Epithelial cell of proximal tubule (primary cell): Measurements from ENCODE around the gene PROB1. TPM values are rescaled to one million over a fixed set of nuclear protein-coding genes. Genes with fewer than 3 reads are reported as not detected.

ENCODE experiments used
- DNase-seq: peaks from one replicate; pipeline ENCODE4 v3.0.0-alpha.2; 2011; ENCODE audit warnings: low read depth
- H3K4me3 ChIP-seq: 2 replicates; pipeline ENCODE4 v1.5.1; 2011; ENCODE audit warnings: low read depth, mild to moderate bottlenecking, low read length
- total RNA-seq: library from RNA; depleted of rRNA; stranded (reverse); fragments of >200 nt; gene quantifications from 2 replicates; pipeline ENCODE4 v1.2.3, GENCODE V29; 2015
- TF ChIP-seq, protein P1 (sequence below): conservative IDR thresholded peaks from 2 replicates; pipeline ENCODE4 v1.5.1; 2012; ENCODE audit warnings: low read depth, mild to moderate bottlenecking, low read length

The PROB1 gene
- total RNA-seq, 1 donor from 2014 or later = 2.7 TPM

DNA sequence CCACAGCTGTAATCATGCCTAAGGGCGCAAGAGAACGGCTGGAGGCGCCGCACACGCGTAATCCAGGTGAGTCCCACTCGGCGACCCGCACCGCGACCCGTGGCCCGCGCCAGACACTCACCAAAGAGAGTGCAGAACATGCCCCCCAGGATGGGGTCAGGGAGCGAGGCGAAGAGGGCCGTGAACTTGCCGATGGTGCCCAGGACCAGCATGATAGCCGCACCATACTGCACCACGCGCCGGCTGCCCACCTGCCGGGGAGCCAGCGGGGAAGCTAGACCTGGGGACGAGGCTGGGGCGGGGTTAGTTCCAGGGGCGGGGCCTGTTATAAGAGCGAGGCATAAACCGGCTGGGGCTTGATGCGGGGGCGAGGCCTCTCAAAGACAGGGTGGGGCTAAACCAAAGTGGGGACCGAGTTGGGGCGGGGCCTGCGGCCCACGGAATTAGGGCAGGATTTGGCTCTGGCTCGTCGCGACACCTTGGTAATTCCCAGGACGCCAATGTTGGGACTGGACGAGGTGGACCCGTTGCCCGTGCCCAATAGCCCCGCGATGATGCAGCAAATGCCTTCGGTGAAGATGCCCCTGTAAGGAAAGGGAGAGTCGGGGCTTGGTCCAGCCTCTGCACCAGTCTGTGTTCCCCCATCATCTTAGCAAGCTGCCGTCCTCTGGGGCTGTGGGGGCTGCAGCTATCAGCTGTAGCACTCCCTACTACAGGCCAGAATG, 16.6 kb downstream of the PROB1 start:
- TF ChIP-seq, protein P1, sequence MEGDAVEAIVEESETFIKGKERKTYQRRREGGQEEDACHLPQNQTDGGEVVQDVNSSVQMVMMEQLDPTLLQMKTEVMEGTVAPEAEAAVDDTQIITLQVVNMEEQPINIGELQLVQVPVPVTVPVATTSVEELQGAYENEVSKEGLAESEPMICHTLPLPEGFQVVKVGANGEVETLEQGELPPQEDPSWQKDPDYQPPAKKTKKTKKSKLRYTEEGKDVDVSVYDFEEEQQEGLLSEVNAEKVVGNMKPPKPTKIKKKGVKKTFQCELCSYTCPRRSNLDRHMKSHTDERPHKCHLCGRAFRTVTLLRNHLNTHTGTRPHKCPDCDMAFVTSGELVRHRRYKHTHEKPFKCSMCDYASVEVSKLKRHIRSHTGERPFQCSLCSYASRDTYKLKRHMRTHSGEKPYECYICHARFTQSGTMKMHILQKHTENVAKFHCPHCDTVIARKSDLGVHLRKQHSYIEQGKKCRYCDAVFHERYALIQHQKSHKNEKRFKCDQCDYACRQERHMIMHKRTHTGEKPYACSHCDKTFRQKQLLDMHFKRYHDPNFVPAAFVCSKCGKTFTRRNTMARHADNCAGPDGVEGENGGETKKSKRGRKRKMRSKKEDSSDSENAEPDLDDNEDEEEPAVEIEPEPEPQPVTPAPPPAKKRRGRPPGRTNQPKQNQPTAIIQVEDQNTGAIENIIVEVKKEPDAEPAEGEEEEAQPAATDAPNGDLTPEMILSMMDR = no peak
- no peak for DNase-seq
- no peak overlapping the region for H3K4me3 ChIP-seq

DNA sequence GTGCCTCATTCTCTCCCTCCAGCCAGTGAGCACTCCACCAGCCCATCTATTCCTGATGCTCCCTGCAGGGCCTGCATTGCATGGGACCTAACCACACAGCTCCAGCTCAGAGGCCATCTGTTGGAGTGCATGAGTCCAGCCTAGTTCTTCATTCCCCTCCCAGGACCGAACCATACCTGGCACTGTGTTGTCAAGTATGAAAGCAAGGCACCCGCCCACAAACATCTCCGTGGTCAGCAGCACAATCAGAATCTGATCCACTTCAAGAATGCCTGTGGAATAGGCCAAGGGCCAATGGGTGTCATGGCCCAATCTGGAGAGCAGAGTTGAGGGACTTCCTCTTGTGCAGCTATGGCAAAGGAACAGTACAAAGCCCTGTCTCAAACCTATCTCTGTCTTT, 17.7 kb downstream of the PROB1 start:
- no peak for DNase-seq
- no peak overlapping the region for H3K4me3 ChIP-seq
- TF ChIP-seq, protein P1 = no peak

DNA sequence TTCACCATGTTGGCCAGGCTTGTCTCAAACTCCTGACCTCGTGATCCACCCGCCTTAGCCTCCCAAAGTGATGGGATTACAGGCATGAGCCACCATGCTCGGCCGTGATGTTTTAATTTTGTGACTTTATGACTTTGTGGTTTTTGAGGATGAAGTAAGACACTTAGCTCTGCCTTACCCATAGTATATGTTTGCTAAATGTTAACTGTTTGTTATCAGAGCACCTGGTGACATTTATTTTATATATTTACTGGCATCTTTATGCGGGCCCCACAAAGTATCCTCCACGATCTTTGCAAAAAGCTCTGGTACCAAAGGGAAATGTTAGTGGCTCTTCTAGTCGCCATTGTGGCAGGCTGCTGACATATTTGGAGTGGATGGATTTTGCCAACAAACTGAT, 18.5 kb downstream of the PROB1 start:
- TF ChIP-seq, protein P1 = no peak
- DNase-seq = no peak
- H3K4me3 ChIP-seq = no peak overlapping the region

DNA sequence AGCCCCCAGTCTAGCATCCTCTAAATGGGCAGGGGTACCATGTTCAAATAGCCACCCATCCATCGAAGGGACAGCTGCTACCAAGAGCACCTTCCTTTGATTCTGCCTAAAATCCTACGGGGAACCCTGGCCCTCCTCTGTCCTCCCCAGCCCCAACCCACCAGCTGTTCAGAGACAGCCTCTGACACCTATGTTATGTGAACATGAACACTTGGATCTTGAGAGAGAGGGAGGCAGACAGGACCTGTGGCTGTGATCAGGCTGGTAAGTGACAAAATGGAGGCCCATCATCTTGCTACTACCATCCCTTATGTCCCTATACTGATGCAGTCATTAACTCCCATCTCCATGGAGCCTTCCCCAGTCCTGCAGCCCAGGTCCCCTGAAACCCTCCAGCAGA, 20.0 kb downstream of the PROB1 start:
- H3K4me3 ChIP-seq = no peak overlapping the region
- no peak for DNase-seq
- TF ChIP-seq, protein P1 = no peak

DNA sequence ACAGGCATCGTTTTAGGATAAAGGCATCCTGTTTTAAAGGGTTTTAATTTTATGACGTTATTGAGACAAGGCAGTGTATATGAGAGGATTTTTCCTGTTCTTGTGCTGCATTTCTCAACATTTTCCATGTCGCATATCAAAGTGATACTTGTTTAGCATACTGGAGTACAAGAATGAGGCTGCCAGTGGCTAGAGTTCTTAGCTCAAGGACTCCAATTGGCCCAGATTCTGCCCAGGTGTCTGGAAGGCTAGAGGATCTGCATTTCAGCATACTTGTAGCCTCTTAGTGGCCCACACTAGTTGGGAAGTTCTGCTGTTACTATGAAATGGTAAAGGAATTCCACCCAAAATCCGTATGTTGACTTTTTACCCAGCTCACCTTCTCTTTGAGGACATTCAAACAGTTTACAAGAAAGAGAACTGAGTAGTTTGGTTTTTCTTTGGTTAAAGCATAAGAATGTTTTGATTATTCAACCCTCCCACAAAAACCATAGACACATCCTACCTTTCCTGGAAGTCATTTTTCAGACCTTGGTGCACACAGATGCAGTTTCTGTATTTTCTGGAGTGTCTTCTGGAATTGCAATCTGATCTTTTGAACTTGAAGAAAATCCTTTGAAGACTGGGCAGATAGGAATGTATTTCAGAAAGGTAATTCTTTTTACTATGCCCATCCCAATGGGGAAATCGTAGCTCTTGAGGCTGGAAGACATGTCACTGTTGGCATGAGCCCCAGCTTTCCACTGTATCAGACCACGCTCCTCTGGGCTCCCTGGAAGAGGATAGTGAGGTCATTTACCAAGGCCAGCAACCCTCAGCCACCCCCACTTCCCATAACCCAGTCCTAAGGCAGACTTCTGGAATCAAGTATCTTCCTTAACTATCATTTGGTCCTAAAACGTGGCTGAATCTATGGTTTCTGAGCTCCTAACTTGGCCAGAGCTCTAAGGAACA, 23.1 kb downstream of the PROB1 start:
- TF ChIP-seq, protein P1 = no peak
- DNase-seq = no peak
- H3K4me3 ChIP-seq = no peak overlapping the region

DNA sequence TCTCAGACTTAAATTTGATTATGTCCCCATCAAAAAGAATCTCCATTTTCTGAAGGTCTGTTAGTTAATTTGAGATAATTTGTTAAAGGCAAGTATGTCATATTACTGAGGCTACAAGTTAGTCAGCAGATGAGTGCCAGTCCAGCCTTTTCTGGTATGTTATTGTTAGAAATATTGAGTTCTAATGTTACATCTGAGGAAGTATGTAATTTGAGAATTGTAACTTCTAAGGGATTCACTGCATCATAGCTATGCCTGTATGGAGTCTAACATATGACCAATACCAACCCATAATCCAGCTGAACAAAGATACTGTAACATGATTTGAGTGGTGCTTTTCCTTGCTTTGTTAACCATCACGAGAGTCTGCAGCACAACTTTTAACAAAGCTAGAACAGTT, 25.7 kb downstream of the PROB1 start:
- no peak overlapping the region for H3K4me3 ChIP-seq
- TF ChIP-seq, protein P1 = no peak
- DNase-seq = no peak
